ENCODE measurements around the gene MBTPS1.

The MBTPS1 gene

GRCh38 chr16:84095466-84095865, 21.3 kb downstream of the MBTPS1 start:
- no peak for DNase-seq

DNA sequence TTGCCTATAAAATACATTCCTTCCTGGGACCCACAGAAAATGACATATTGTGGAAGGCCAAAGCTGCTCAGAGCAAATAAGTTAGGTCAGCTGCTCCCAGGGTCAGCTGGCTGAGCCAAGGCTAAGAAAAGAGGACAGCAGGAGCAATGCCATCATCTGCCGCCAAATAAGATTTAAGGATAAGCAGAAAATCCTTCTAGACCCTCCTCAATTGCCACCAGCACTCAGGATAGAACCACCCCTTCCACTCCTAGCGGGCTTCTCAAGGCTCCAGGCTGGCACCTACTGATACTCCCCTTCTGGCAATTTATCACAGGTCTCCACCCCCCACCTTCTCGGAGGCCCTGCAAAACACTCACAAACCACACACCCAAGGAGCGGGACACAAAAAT, 22.9 kb downstream of the MBTPS1 start:
- DNase-seq = no peak

DNA sequence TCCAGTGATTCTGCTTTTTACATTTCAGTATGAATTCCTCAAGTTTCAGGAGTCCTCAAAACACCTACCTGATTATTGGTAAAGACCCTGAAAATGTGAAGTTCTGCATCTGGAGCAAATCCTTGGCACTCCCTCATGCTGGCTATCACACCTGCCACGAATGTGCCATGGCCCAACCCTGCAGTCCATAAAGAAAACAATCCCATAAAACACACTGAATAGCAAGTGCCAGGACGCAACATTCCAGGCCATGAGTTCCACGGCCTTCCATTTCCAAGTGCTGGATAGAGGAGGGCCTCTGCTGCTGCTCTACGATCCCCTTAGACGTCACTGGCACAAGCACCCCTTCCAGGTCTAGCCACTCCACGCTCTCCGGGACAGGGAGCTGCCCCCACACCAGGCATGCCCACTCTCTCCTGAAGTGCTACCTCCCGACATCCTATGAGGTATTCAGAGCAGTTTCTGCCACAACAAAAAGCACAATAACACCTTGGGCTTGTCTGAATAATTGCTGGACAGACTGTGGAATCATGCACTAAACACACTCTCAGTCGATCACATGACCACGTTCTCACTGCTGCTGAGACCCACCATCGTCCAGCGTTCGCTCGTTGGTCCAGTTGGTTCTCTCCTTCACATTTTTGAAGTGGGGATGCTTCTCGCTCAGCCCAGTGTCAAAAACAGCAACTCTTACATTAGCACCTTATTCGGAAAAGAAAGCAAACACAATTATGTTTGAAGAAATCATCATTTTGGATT, 23.4 kb downstream of the MBTPS1 start:
- no peak for DNase-seq

GRCh38 chr16:84091460-84091859, 25.3 kb downstream of the MBTPS1 start:
- DNase-seq = no peak

- DNase-seq = no peak
Measured at GRCh38 chr16:84090211-84090610, 26.5 kb downstream of the MBTPS1 start.

DNA sequence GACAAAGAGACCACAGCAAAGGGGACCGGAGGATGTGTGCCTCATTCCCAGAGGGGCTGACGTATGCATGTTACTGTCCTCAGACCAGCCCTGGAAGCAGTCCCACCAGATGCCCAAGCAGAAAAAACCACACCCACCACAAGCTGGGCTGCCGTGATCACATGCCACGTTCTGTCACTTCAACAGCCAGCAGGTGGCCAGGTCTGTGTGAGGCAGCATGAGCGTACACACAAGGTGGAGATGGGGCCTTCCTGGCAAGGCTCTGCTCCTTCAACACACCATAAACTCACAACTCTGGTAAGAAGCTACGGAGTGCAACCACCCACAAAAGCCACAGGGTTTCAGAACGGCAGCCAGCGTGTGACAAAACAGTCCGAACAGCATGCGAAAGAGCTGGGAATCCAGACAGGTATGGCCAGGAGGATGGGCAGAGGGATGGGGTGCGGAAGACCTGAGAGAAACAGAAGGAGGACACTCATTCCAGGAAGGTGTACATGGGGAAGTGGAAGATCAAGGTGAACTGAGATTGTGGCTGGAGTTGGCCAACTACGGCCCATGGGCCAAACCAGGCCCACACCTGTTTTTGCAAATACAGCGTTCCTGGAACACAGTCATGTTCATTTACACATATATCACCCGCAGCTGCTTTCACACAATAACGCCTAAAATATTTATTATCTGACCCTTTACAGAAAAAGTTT, 27.9 kb downstream of the MBTPS1 start:
- peak; percentile 25 for DNase-seq

DNA sequence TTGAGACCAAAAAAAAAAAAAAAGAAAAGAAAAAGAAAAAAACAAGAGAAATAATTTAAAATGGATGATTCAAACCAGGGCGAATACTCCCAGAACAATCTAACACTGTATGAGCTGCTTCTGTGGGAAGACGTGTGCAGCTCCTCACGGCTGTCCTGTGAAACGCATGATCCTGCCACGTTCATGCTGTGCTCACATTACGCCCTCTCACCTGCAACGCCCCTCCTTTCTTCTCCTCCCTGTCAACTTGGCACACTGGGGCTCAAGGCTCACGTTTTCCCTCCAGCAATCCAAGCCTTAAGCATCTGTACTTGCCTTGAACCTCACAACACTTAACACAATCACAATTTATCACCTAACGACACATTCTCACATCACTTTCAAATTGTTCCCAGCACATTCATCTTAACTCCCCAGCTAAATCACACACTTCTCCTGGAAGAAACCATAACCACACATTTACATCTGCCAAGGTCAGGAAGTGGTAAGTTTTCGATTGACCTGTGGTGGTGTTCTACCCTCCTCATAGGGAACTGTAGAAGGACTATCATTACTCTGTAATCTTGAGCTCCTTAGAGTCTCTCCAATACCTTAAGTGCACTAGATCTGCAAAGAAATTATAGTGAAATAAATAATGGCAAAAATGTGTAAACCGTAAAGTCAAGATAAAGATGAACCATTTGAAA, 29.1 kb downstream of the MBTPS1 start:
- no peak for DNase-seq

DNA sequence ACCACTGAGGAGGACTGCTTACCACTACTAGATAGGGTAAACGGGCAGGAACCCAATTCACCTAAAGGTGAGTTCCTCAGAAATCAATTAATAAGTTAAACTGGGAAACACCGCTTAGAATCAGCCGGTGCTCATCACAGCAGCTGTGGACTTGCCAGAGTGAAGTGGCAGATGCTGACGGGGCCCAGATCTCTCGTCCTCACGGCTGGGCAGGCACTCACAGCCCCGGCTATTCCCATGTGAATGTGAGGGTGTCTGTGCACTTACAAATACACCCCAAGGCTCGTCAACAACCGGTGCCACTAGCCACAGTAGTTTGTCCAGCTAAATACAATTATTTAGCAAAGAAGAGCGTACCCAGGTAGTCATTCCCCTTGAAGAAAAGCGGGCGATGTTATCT, 29.7 kb downstream of the MBTPS1 start:
- DNase-seq = no peak

- DNase-seq = no peak
Measured at GRCh38 chr16:84086341-84086740, 30.4 kb downstream of the MBTPS1 start.

- no peak for DNase-seq
Measured at GRCh38 chr16:84085773-84086172, 31.0 kb downstream of the MBTPS1 start.

- DNase-seq = no peak
Measured at GRCh38 chr16:84085271-84085667, 31.5 kb downstream of the MBTPS1 start.

DNA sequence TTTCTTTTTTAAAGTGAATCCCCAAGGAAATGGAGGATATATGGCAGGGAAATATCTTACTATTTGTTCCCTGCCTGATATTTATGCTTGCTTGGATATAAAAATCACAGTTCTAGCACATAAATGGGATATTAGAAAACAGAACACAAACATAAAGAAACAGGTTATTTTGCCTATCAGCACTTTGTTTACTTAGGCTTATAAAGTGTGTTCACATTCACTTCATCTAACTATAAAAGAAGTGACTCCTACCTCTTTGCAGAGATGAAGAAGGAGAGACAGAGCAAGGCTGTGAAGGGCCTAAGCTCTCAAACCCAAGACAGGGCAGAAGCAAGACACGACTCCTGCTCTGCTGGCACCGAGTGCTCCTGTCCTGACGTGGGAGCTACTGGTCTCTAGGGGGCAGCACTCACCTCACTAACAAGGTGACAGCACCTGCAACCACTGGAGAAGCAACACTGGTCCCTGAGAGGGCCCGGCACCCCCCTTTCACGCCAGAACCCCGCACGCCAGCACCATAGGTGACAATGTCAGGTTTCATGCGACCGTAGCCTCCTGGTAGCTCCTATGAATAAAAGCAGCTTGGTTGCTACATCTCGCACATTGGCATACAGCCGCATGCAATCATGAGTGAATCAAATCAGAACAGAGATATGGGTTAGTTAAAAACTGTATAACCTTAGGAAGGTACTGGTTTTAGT, 32.0 kb downstream of the MBTPS1 start:
- peak; percentile 56 for DNase-seq

- DNase-seq = no peak
Measured at GRCh38 chr16:84082835-84083569, 33.7 kb downstream of the MBTPS1 start.

GRCh38 chr16:84082110-84082509, 34.6 kb downstream of the MBTPS1 start:
- DNase-seq = no peak

GRCh38 chr16:84081446-84081989, 35.2 kb downstream of the MBTPS1 start:
- DNase-seq = no peak

DNA sequence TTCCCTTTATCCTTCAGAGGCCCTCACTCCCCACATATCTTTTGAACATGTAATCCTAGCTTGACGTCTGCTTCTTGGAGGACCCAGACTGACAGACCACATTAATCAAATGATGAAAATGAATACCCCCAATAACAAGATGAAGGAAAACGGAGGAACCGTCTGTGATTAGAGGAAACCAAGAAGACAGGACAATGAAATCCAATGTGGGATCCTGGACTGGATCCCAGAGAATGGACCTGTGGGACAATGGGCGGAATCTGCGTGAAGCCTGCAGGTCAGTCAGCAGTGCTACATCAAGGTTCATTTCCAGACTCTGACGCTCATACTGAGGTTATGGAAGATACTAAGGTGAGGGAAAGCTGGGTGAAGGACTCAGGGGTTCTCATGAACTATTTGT, 35.9 kb downstream of the MBTPS1 start:
- no peak for DNase-seq

DNA sequence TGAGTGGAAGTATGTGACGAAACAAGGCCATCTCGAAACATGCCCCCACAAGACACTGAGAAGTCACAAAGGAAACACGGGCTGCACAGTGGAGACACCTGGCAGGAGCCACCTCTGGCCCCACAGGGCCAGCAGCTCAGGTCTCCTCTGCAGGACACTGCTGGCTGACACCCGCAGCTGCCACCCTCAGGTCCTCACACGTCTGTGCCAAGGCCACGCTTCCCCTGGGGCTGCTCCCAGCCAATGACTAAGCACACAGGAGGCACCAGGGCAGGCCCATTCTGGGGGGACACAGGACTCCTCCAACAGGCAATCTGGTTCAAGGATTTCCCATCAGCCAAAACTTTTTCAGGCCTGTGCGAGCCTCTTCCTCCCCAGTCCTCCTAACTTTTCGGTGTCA, 36.4 kb downstream of the MBTPS1 start:
- DNase-seq = no peak

GRCh38 chr16:84079664-84080063, 37.1 kb downstream of the MBTPS1 start:
- DNase-seq = no peak

DNA sequence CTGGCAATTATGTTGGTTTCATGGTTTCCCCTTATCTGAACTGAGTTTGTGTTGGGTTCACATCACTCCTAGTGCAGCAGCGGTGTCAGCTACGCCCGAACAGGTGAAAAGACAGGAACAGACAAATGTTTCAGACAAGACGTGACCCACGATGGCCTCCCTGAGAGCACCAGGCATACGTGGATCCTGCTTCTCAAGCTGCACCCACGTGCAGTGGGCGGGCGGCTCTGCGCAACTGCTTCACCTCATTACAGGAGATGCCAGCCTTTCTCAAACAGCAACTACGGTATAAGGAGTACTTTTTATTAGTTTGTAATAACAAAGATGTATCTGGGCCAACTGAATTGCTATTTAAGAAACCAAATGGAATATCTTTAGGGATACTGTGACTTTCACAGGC, 41.4 kb downstream of the MBTPS1 start:
- DNase-seq = no peak

DNA sequence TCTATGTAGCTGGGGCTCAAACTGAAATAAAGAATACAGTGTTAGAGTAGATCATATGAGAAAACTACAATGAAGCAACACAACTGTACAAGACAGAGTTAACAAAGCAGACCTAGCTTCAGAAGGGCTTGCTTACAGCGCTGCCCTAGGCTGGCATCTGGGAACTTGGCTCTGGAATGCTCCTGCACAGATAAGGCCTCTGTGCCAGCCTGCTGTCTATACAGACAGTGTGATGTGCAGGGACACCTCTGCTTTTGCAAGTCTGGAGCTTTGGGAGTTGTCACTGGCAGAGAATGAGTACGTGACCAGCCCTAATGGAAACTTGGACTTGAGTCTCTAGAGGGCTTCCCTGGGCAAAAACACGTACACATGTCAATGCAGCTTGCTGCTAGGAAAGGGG, 42.0 kb downstream of the MBTPS1 start:
- no peak for DNase-seq

GRCh38 chr16:84072014-84072413, 44.7 kb downstream of the MBTPS1 start:
- DNase-seq = no peak

DNA sequence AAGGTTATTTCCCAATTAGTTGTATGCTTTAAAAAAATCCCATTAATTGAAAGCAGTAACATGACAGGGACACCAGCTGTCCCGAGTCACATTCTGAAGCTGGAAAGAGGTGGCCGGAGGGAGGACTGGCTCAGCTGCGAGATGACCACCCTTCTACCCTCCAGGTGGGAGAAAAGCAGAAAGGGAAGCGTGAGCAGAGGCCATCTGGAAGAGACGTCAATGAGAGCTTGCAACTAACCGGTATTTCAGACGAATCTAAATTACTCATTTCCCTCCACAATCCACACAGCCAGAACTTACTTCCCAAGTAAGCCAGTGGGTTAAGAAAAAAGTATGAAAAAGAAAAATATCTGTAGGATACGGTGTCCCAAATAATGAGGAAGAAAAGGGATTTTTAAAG, 45.6 kb downstream of the MBTPS1 start:
- DNase-seq = no peak
